ENCODE data around the gene PTPRC. TPM values are rescaled to one million over a fixed set of nuclear protein-coding genes. Genes with fewer than 3 reads are reported as not detected.

Gene PTPRC
- total and polyA plus RNA-seq, 7 donors: 4.8 to 78.6 (median 12.5) TPM

- intact Hi-C loops (cut with DNase I): no loop called here
- whole genome bisulfite sequencing, 2 donors: 1 to 10% methylated on average over 7 of the region's 7 CpGs
- Histone ChIP-seq H3K9me3 (no peaks in the 10 kb centered on the region), H3K4me1 (no peaks in the 10 kb centered on the region), H3K36me3 (no peaks in the 10 kb centered on the region), H3K4me3 (no peak overlapping the region), H3K27ac (peak overlapping the region in 1 of 4 donors; percentile 14), H3K27me3 (no peaks in the 10 kb centered on the region)
- peak; percentile 69 for DNase-seq
- TF ChIP-seq POLR2AphosphoS5 (IDR thresholded peaks at IDR 0.05) (peak in 2 of 4 donors; percentile 12 to 38), EP300 (IDR thresholded peaks at IDR 0.05) (no peak)
Measured at GRCh38 chr1:198681831-198682759, 43.3 kb downstream of the PTPRC start.

DNA sequence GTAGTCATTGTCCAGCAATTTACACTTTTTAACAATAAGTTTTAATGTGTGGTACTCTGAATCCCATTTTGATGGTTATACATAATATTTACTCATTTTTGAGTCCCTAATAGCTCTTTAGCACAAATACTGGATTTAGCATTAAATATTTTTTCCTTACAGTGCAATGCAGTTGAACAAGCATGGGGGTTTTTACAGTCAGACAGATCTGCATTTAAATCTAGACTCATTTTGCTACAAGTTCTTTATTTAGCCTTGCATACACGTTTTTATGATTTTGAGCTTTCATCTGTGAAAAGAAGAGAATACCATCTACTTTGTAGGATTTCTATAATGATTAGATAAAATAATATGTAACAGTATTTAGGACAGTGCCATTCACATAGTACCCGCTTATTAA, 44.0 kb downstream of the PTPRC start:
- WGBS, 2 donors: 61 to 70% methylated on average over 2 of the region's 2 CpGs
- Histone ChIP-seq H3K36me3 (no peaks in the 10 kb centered on the region), H3K4me3 (no peak overlapping the region), H3K9me3 (no peaks in the 10 kb centered on the region), H3K27me3 (no peaks in the 10 kb centered on the region), H3K4me1 (no peaks in the 10 kb centered on the region), H3K27ac (peak overlapping the region in 1 of 4 donors; percentile 14)
- no peak for DNase-seq
- TF ChIP-seq EP300 (IDR thresholded peaks at IDR 0.05) (no peak), POLR2AphosphoS5 (IDR thresholded peaks at IDR 0.05) (no peak), POLR2A (IDR thresholded peaks at IDR 0.05) (no peak)
- TF ChIP-seq, protein P1, sequence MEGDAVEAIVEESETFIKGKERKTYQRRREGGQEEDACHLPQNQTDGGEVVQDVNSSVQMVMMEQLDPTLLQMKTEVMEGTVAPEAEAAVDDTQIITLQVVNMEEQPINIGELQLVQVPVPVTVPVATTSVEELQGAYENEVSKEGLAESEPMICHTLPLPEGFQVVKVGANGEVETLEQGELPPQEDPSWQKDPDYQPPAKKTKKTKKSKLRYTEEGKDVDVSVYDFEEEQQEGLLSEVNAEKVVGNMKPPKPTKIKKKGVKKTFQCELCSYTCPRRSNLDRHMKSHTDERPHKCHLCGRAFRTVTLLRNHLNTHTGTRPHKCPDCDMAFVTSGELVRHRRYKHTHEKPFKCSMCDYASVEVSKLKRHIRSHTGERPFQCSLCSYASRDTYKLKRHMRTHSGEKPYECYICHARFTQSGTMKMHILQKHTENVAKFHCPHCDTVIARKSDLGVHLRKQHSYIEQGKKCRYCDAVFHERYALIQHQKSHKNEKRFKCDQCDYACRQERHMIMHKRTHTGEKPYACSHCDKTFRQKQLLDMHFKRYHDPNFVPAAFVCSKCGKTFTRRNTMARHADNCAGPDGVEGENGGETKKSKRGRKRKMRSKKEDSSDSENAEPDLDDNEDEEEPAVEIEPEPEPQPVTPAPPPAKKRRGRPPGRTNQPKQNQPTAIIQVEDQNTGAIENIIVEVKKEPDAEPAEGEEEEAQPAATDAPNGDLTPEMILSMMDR (IDR thresholded peaks at IDR 0.05): no peak
- intact Hi-C loops (cut with DNase I): no loop called here

DNA sequence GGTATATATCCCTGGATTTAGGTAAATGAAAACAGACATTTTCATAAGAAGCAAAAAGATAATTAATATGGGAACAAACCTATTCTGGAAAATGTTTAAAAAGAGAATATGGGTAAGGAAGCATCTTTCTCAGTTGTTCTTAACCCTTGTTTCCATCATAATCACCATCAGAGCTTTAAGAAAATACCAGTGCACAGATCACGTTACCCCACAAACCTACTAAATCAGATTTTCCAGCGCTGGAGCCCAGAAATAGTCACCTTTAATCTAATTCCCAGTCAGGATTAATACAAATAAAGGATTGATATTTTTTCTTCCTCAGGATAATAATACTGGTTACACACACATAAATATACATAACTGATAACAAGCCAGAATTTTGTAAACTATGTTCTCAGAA, 44.6 kb downstream of the PTPRC start:
- no peak overlapping the region for H3K27ac ChIP-seq
- intact Hi-C loops (cut with DNase I): no loop called here
- DNase-seq: no peak

DNA sequence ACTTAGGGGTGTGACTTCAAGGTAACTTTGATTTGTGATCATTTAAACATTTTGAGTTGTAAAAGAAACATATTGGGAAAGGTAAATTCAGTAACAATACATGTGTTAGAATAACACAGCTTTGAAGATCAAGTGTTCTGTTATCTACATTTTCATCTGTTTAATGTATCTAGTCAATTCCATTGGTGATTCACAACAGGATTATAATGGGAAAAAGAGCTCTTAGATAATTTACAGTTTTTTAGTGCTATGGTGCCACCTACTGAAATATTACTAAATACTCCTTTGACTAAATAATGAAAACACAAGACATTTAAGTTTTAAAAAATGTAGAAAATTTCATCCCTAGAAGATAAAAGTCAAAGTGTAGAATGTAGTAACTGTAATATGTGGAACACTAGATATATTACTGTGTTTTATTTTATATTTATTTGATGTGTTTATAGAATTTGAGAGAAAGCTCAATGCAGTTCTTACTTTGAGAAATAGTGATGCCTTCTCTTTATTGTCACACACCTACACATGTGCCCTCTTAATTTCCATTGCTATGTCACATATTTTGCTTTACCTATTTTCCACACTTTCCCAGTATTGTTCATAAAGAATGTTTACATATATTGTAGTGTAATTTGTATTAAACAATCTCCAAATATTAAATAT, 47.4 kb downstream of the PTPRC start:
- Histone ChIP-seq H3K27me3 (no peaks in the 10 kb centered on the region), H3K9me3 (no peaks in the 10 kb centered on the region), H3K27ac (no peak overlapping the region), H3K4me1 (no peaks in the 10 kb centered on the region), H3K36me3 (no peaks in the 10 kb centered on the region), H3K4me3 (no peak overlapping the region)
- TF ChIP-seq, protein P1 (IDR thresholded peaks at IDR 0.05): no peak
- TF ChIP-seq EP300 (IDR thresholded peaks at IDR 0.05) (no peak), POLR2A (IDR thresholded peaks at IDR 0.05) (no peak), POLR2AphosphoS5 (IDR thresholded peaks at IDR 0.05) (no peak)
- no peak for DNase-seq
- intact Hi-C loops (cut with DNase I): no loop called here

More for the DNA sequence above, 44.6 kb downstream of the PTPRC start:
- WGBS, 2 donors: 77 to 87% methylated on average over 2 of the region's 2 CpGs
- Histone ChIP-seq H3K36me3 (no peaks in the 10 kb centered on the region), H3K4me1 (no peaks in the 10 kb centered on the region), H3K27me3 (no peaks in the 10 kb centered on the region), H3K4me3 (no peak overlapping the region), H3K9me3 (no peaks in the 10 kb centered on the region)
- no peak for TF ChIP-seq POLR2A (IDR thresholded peaks at IDR 0.05)
- TF ChIP-seq, protein P1 (IDR thresholded peaks at IDR 0.05): no peak
- TF ChIP-seq EP300 (IDR thresholded peaks at IDR 0.05): no peak
- no peak for TF ChIP-seq POLR2AphosphoS5 (IDR thresholded peaks at IDR 0.05)

- H3K4me1 ChIP-seq: no peaks in the 10 kb centered on the region
- H3K27ac ChIP-seq: no peak overlapping the region
- 69 to 80% methylated on average over 4 of the region's 4 CpGs for WGBS, 2 donors
- no peaks in the 10 kb centered on the region for H3K36me3 ChIP-seq
- no peak for TF ChIP-seq POLR2AphosphoS5 (IDR thresholded peaks at IDR 0.05)
- intact Hi-C loops (cut with DNase I): no loop called here
- H3K9me3 ChIP-seq: no peaks in the 10 kb centered on the region
- H3K27me3 ChIP-seq: no peaks in the 10 kb centered on the region
- no peak for DNase-seq
- no peak overlapping the region for H3K4me3 ChIP-seq
Measured at GRCh38 chr1:198687429-198687828, 48.6 kb downstream of the PTPRC start.
